GM23248 (cell line): Measurements from ENCODE around the gene CA12. TPM values are rescaled to one million over a fixed set of nuclear protein-coding genes. Genes with fewer than 3 reads are reported as not detected.

ENCODE experiments used
- DNase-seq: peaks from one replicate; pipeline ENCODE4 v3.0.0-alpha.2; 2015
- H2AFZ ChIP-seq: fragments of 200-600 bp; sonication (generic); 2 replicates; pipeline ENCODE4 v1.6.1; 2016; ENCODE audit warnings: antibody characterized with exemption
- H3F3A ChIP-seq: fragments of 200-600 bp; sonication (generic); 2 replicates; pipeline ENCODE4 v1.6.1; 2016; ENCODE audit warnings: mild to moderate bottlenecking, antibody characterized with exemption, mixed run types; ENCODE audit not compliant: insufficient read depth
- H3K27ac ChIP-seq: fragments of 200-600 bp; sonication (generic); 2 replicates; pipeline ENCODE4 v1.5.1; 2016; ENCODE audit warnings: mild to moderate bottlenecking
- H3K27me3 ChIP-seq: fragments of 200-600 bp; sonication (generic); replicated peaks from 2 replicates; pipeline ENCODE4 v1.6.1; 2016; ENCODE audit warnings: mild to moderate bottlenecking; ENCODE audit not compliant: insufficient read depth
- H3K36me3 ChIP-seq: fragments of 200-600 bp; sonication (generic); 2 replicates; pipeline ENCODE4 v1.6.1; 2016; ENCODE audit warnings: low read depth, mild to moderate bottlenecking
- H3K4me1 ChIP-seq: fragments of 200-600 bp; sonication (generic); 2 replicates; pipeline ENCODE4 v1.6.1; 2016; ENCODE audit warnings: mild to moderate bottlenecking; ENCODE audit not compliant: insufficient read depth
- H3K4me2 ChIP-seq: fragments of 200-600 bp; sonication (generic); one replicate; pipeline ENCODE4 v1.6.1; 2016; ENCODE audit warnings: mild to moderate bottlenecking; ENCODE audit not compliant: unreplicated experiment
- H3K4me3 ChIP-seq: fragments of 200-600 bp; sonication (generic); 2 replicates; pipeline ENCODE4 v1.5.1; 2016; ENCODE audit warnings: mild to moderate bottlenecking
- H3K79me2 ChIP-seq: fragments of 200-600 bp; sonication (generic); 2 replicates; pipeline ENCODE4 v1.6.1; 2016; ENCODE audit warnings: mild to moderate bottlenecking; ENCODE audit not compliant: insufficient read depth
- H3K9ac ChIP-seq: fragments of 200-600 bp; sonication (generic); 2 replicates; pipeline ENCODE4 v1.6.1; 2016; ENCODE audit warnings: mild to moderate bottlenecking
- H3K9me2 ChIP-seq: fragments of 200-600 bp; sonication (generic); 2 replicates; pipeline ENCODE4 v1.6.1; 2016; ENCODE audit warnings: mixed run types, mild to moderate bottlenecking, moderate library complexity; ENCODE audit not compliant: insufficient read depth
- H3K9me3 ChIP-seq: fragments of 200-600 bp; sonication (generic); one replicate; pipeline ENCODE4 v1.6.1; 2017; ENCODE audit warnings: low read depth
- H4K20me1 ChIP-seq: fragments of 200-600 bp; sonication (generic); 2 replicates; pipeline ENCODE4 v1.6.0; 2016; ENCODE audit not compliant: insufficient read depth
- EZH2 ChIP-seq: fragments of 200-600 bp; sonication (generic); IDR thresholded peaks from 2 replicates; pipeline ENCODE4 v1.6.1; 2018; ENCODE audit warnings: antibody characterized with exemption, mild to moderate bottlenecking; ENCODE audit not compliant: insufficient read depth, poor library complexity, severe bottlenecking
- EZH2phosphoT487 ChIP-seq: fragments of 200-600 bp; sonication (generic); IDR thresholded peaks from 2 replicates; pipeline ENCODE4 v1.6.1; 2018; ENCODE audit warnings: antibody characterized with exemption, moderate library complexity, mild to moderate bottlenecking, low read depth; ENCODE audit not compliant: insufficient read depth
- WGBS, 2 experiments: methylation state at CpG; one replicate each; pipeline ENCODE4 v1.1.6; 2015 to 2017; ENCODE audit warnings: low lambda C conversion rate in 2 of 2, low coverage in 1 of 2; ENCODE audit errors: missing lambda C conversion rate in 2 of 2; 5-methylcytosine and 5-hydroxymethylcytosine counted together
- in situ Hi-C: fragments of 300-500 bp; cut with MboI; formaldehyde crosslinking; loops from 2 replicates; pipeline ENCODE4 v1.15.0; 2020
- polyA plus RNA-seq: library from polyadenylated mRNA; unstranded; fragments of >200 nt; fragmentation: Nextera tagmentation; extraction: Ambion mirVana; gene quantifications from 2 replicates; pipeline ENCODE4 v1.2.1, GENCODE V29; 2016
- total RNA-seq: library from RNA; depleted of rRNA; stranded (reverse); fragments of >200 nt; shearing (Covaris generic); gene quantifications from 2 replicates; pipeline ENCODE4 v1.2.3, GENCODE V29; 2014

Gene CA12
- total and polyA plus RNA-seq, 2 experiments from 2014 or later = 41.8 to 42.1 TPM

GRCh38 chr15:63392361-63393009 lies 10.8 kb upstream of the CA12 start:
- in situ Hi-C loops = no loop called here
- DNase-seq = no peak

GRCh38 chr15:63391669-63392360 lies 10.2 kb upstream of the CA12 start:
- in situ Hi-C loops = no loop called here

More at GRCh38 chr15:63392361-63393009, 10.8 kb upstream of the CA12 start:
- H4K20me1 ChIP-seq = no peaks in the 10 kb centered on the region
- H3K79me2 ChIP-seq = no peaks in the 10 kb centered on the region
- H3K9me3 ChIP-seq = no peaks in the 10 kb centered on the region
- no peak overlapping the region for H3K9ac ChIP-seq
- H3K27ac ChIP-seq = no peak overlapping the region
- H3K4me3 ChIP-seq = no peak overlapping the region
- no peaks in the 10 kb centered on the region for H3K4me1 ChIP-seq
- WGBS, 2 experiments = 95% methylated on average over 7 of the region's 7 CpGs
- no peak overlapping the region for H2AFZ ChIP-seq
- no peaks in the 10 kb centered on the region for H3K9me2 ChIP-seq
- no peaks in the 10 kb centered on the region for H3K27me3 ChIP-seq
- H3F3A ChIP-seq = no peaks in the 10 kb centered on the region
- H3K4me2 ChIP-seq = no peak overlapping the region
- H3K36me3 ChIP-seq = no peaks in the 10 kb centered on the region
- no peak for TF ChIP-seq EZH2
- no peak for TF ChIP-seq EZH2phosphoT487

GRCh38 chr15:63390689-63391088 lies 9.0 kb upstream of the CA12 start:
- 62 to 66% methylated on average over 3 of the region's 3 CpGs for WGBS, 2 experiments
- DNase-seq = no peak
- Histone ChIP-seq H3K4me2 (no peak overlapping the region), H3K27ac (no peak overlapping the region), H3K4me3 (no peak overlapping the region), H3K27me3 (no peaks in the 10 kb centered on the region), H3K9ac (no peak overlapping the region), H3F3A (no peaks in the 10 kb centered on the region), H3K9me3 (no peaks in the 10 kb centered on the region), H3K9me2 (no peaks in the 10 kb centered on the region), H3K36me3 (no peaks in the 10 kb centered on the region), H2AFZ (no peak overlapping the region), H3K79me2 (no peaks in the 10 kb centered on the region), H4K20me1 (no peaks in the 10 kb centered on the region), H3K4me1 (no peaks in the 10 kb centered on the region)
- TF ChIP-seq EZH2 (no peak), EZH2phosphoT487 (no peak)
- in situ Hi-C loops = no loop called here

More at GRCh38 chr15:63391669-63392360, 10.2 kb upstream of the CA12 start:
- H4K20me1 ChIP-seq = no peaks in the 10 kb centered on the region
- no peaks in the 10 kb centered on the region for H3K9me3 ChIP-seq
- no peaks in the 10 kb centered on the region for H3K36me3 ChIP-seq
- no peak overlapping the region for H3K4me3 ChIP-seq
- 87 to 89% methylated on average over 6 of the region's 6 CpGs for WGBS, 2 experiments
- no peaks in the 10 kb centered on the region for H3F3A ChIP-seq
- no peak overlapping the region for H3K4me2 ChIP-seq
- TF ChIP-seq EZH2 = no peak
- TF ChIP-seq EZH2phosphoT487 = no peak
- H3K79me2 ChIP-seq = no peaks in the 10 kb centered on the region
- H3K27ac ChIP-seq = no peak overlapping the region
- H3K9ac ChIP-seq = no peak overlapping the region
- H3K27me3 ChIP-seq = no peaks in the 10 kb centered on the region
- no peaks in the 10 kb centered on the region for H3K4me1 ChIP-seq
- H3K9me2 ChIP-seq = no peaks in the 10 kb centered on the region
- no peak overlapping the region for H2AFZ ChIP-seq
- DNase-seq = no peak

GRCh38 chr15:63389902-63390670 lies 8.4 kb upstream of the CA12 start:
- Histone ChIP-seq H3K27ac (no peak overlapping the region), H3K4me2 (no peak overlapping the region), H3K79me2 (no peaks in the 10 kb centered on the region), H3K9me2 (no peaks in the 10 kb centered on the region), H3K4me3 (no peak overlapping the region), H4K20me1 (no peaks in the 10 kb centered on the region), H3K36me3 (no peaks in the 10 kb centered on the region), H3K9ac (no peak overlapping the region), H3K4me1 (no peaks in the 10 kb centered on the region), H3F3A (no peaks in the 10 kb centered on the region), H3K9me3 (no peaks in the 10 kb centered on the region), H3K27me3 (no peaks in the 10 kb centered on the region), H2AFZ (no peak overlapping the region)
- in situ Hi-C loops = no loop called here
- WGBS, 2 experiments = 63 to 65% methylated on average over 6 of the region's 6 CpGs
- no peak for DNase-seq
- TF ChIP-seq EZH2phosphoT487 (no peak), EZH2 (no peak)
